Activated T-helper 9 cell treated with anti-CD3 and anti-CD28 coated beads, Interleukin-2, amount 50 U/mL, for 16 hours (primary cell): ENCODE data around the gene METAP1.
A peak's percentile ranks its signal among the peaks of the same experiment; 100 is the strongest.
"Not testable (repeated sequence)": the region's sequence is repeated elsewhere in the genome, so short reads cannot be mapped to it uniquely, and the experiment has no call there.

Experiments
- DNase-seq: peaks from one replicate; pipeline ENCODE4 v3.0.0-alpha.2; 2020; ENCODE audit warnings: low read depth

METAP1 gene

DNA sequence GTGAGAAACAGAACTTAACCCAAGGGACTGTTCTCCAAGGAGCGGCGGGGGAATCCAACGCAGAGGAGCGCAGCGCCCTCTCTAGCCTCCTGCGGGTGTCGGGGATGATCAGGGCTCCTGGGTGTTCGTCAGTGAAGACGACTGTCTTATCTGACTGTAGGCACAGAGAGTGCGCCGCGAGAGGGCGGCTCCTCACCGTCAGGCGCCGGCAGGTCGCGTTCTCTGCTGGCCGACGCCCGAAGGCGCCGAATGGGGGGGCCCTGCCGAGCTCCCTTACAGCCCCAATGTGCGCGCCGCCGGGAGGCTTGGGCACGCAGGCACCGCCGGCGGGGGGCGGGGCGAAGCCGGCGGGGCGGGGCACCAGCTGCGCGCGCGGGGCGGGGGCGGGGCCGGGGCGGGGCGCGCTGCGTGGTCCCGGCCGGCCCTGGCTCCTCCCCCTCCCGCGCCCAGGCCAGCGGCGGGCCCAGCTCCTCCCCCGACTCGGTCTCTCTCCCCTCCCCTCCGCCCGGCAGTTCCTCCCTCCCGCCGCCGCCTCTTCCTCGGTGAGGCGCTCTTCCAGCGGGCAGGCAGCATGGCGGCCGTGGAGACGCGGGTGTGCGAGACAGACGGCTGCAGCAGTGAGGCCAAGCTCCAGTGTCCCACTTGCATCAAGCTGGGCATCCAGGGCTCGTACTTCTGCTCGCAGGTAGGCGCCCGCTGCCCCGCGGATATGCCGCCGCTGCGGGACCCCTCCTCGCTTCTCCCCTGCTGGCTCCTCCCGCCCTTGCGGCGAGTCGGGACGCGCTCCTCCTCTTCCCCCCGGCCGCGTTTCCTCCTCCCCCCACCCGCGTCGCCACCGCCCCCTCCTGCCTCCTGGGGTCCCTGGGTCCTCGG, at the start of gene METAP1:
Gene METAP1, plus strand, starts transcription at position 539 of the 873 bp plus-strand sequence. Its CDS starts 33 bp downstream, at position 572.
- DNase-seq: peak; percentile 96

DNA sequence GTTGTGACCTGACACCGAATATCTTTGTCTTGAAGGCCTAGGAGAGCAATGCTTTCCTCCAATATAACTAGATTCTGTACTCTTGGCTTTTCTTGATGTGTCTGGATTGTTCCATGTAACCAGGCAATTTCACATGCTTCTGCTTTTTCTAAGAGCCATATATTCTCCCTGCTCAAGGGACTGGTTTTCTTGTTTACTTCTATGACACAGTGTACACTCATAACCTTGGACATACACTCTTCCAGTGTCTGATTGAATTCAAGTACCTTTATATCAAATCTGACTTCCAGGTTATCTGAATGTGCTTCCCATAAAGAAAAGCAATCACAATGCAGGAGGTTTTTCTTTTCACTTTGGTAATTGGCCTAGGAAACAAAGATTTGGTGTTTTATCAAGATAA, 49.2 kb upstream of the METAP1 start:
- no peak for DNase-seq

DNA sequence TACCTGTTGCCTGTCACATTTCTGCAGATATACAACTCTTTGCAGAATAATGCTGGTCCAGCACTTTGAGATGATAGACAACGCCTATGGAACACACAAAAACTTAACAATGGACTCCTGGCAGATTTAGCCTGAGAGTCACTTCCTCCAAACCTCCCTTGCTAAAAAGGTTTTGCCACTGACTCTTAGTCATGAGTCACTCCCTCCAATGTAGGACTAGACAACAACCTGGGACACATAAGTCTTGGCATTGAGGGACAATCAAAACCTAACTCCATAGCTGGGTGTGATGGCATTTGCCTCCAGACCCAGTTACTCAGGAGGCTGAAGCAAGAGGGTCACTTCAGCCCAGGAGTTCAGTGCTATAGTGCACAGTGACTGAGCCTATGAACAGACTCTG, 44.6 kb upstream of the METAP1 start:
- DNase-seq: no peak

DNA sequence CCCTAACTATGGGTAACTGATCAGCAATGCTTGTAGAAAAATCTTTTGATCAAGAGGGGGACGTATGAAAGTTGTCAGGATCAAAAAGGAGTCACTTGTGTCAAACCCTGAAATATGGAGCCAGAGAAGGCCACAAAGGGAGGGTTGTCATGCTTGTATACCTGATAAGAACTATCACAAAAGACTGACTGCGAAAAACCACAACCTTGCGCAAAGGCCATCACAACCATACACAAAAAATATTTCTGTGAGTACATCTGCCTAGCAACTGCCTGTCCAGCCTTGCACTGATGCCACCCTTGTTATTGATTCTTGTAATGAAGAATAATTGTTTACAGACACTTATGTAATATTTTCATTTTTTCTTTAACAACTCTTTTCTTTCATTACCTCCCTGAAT, 43.8 kb upstream of the METAP1 start:
- no peak for DNase-seq

DNA sequence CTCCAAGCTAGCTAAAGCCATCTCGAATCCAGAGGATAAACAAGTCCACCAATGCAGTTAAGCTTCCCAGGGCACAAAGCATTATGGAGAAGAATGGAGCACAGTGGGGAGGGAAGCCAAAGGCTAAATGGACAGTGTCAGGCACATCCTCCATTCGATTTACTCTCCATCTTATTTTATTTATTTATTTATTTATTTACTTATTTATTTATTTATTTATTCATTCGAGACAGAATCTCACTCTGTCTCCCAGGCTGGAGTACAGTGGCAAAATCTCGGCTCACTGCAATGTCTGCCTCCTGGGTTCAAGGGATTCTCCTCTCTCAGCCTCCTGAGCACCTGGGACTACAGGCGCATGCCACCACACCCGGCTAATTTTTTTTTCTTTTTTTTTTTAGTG, 40.3 kb upstream of the METAP1 start:
- no peak for DNase-seq

DNA sequence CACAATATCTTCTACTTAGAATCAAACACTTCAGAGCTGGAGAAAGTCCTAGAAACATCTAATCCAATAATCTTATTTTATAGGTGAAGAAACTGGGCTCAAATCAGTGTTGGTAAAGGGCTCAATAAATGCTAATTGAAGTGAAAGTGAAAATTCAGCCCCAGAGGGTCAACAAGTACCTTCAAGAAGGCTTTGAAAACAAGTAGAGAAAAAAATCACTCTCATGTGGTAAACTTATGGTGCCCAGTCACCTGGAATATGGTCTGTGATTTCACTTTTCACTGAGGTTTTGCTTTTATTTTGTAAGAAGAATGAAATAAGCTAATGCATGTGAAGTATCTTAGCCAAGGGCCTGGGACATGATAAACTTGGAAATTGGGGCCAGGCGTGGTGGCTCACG, 37.5 kb upstream of the METAP1 start:
- DNase-seq: no peak

DNA sequence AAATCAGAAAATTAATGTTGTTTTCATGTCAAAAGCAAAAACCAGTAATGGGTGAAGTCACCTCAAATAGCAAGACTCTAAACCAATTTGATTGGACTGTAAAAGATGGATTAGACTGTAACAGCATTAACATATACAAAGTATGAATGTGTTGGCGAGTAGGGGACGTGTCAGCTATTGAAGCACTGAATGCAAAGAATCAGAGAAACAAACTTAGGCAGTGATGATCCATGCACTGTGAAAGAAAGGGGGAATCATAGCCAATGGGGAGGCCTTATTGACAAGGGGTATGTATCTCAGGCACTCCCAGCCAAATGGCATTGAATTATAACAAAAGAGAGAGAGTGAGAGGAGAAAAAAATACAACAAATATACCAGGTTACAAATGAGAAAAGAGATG, 36.1 kb upstream of the METAP1 start:
- no peak for DNase-seq

DNA sequence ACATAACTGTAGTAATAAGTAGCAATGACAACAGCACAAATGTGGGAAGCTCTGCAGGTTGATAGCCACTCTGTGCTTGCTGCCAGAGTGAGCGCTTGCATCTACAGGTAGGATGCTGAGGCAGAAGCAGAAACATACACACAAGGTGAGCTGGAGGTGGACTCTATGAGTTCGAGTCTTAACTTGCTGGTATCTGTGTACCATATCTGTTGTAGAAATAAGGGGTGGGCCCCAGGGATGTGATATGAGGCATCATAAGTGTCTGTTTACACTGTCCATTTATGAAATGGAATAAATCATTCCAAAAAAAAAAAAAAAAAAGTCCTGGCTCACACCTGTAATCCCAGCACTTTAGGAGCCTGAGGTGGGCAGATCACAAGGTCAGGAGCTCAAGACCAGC, 33.8 kb upstream of the METAP1 start:
- DNase-seq: no peak

DNA sequence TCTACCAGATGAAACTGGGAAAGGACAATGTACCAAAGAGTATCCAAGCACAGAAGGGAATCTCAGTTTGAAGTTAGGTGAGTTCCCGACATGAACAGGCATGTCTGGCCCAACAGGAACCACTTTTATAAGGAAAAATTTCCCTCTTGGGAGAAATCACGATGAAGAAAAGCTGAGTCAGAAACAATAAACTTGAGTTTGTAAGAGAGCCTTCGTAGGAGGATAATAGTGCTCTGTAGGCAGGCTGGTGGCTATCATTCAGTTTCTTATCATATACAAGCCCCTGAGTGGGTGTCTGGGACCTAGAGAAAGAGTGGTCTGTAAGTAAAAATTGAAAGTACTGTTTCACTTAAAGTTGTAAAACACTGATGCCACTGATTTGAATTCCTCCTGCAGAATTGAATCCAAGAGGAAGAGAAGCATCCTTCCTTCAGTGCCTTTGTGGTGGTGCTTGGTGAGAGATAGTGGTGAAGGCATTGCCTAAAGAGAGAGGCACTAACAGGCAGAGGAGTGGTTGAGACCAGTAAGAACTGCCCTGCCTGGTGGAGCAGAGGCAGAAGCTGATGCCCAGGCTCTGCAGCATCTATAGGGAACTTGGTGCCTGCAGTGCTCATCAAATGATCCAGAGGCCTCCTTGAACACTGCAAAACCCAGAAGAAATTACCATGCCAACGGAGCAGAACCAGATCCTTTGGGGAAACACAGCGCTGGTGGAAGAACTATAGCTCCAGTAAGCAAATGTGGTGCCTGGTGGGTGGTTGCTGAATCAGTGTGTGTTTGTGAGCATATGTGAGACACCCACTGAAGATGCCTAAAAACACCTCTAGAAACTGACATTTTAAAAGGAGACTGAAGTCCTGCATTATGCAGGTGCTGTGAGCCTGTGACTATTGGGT, 31.7 kb upstream of the METAP1 start:
- DNase-seq: no peak

DNA sequence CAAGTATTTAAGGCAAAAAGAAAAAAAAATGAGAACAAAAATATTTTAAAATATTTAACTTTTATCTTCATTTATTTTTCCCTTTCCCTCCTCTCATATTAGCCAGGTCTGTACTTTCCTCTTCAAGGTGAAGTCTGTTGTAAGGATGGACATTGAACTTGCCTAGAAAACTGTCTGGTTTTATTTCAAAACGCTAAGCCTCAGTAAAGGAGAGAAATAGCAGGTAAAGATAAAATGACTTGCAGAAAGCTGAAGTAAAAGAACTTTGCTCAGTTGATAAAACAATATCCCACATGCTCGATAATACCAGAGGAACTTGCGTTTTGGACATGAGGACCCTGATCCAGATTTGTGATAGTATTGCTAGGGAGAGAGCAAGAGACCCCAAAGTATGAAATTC, 28.6 kb upstream of the METAP1 start:
- no peak for DNase-seq

DNA sequence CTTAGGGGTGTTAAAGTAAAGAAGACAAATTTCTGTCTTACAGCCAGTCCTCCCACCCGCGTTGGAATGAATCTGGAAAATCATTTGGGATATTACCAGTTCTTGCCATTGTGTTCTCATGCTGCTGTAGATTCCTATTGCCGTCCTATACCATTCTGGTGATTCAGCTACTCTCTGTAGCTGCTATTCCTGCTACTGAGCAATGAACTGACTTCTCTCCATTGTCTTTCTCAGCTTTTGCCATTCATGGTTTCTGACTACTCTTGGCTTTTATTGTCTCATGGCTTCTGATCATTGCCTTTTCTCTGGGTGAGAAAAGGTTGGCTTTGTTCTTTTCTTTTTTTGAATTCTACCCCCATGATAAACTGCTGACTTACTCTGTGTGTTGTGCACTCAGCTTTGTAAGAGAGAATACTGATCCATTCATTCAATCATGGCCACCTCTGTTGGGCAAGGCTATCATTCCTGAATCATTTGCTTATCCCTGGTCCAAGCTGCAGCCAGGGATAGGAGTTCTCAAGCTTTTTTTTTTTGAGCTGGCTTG, 27.7 kb upstream of the METAP1 start:
- DNase-seq: no peak

DNA sequence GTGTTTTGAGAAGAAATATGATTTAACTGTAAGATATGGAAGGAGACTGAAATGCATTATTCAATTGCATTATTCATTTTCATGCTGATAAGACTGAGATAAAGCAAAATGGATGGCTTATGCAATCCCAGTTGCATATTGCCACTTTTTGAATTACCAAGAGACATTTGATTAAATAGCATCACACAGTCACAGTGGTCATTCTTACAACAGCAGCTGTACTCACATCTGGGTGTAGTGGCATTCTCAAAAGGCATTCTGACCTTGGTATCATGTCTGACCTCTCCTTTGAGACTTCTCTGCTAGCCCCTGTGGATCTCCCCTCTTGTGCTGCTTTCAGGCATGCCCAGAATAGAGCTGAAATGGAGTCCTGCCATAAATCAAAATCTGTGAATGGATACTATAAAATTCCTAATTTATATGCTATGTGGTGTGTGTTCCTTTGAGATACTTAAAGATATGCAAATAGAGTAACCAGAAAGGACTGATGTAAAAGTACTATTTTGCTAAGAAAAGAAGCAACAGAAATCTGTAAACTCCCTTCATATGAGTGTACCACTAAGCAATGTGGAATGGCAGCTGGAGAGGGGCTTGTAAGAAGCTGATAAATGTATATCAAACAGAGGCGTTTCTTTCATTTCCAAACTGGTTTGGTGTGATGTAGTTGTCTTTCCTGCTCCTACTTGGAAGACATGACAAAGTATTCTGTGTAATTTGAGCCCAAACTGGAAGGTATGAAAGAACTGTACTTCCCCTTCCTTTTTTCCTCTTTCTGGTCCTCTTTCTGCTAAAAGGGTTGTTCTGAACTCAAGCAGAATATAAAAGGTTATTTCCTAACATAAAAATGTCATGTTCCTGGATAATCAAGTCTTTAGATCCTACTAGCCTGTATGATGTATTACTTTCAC, 25.4 kb upstream of the METAP1 start:
- DNase-seq: no peak

DNA sequence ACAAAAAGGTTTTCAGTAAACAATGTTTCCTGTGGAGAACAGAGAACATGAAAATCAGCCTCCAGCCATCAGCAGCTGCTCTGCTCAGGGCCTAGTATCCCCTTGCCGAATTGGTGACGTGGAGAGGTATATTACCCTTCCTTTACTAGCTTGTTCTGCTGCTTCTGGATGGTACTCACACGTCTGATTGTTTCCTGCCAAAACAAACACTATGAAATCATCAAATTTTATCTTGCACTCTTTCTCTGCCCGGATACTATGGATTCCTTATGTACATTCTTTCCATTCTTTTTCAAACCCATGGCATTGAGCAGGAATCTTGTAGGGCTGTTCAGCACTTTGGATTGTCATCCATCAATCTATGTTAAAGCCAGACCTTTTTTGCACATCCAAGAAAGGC, 18.8 kb upstream of the METAP1 start:
- no peak for DNase-seq

DNA sequence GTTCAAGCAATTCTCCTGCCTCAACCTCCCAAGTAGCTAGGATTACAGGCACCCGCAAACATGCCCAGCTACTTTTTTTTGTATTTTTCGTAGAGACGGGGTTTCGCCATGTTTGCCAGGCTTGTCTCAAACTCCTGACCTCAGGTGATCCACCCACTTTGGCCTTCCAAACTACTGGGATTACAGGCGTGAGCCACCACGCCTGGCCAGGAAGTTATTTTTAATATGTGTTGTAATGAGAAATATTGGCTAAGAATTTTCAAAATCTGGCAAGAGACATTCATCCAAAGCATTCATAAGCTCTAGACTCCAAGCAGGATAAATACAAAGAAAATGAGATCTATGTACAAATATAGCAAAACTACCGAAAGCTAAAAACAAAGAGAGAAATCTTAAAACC, 18.0 kb upstream of the METAP1 start:
- no peak for DNase-seq

DNA sequence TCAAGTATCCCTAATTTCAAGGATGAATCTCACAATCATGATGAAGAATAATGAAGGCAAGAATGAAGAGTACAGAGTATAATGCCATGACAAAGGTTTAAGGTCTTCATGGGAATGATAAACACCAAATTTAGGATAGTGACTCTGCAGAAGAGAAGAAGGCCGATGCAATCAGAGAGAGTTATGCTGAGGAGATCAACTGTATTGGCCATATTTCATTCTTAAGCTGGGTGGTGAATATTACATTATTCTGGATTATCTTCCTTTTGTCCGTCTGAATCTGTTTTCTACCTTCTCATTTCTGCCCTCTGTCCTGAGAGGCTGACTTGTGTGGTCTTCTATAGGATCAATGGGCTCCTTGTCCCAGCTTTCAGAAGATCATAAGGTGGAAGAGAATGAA, 7.8 kb upstream of the METAP1 start:
- DNase-seq: no peak

DNA sequence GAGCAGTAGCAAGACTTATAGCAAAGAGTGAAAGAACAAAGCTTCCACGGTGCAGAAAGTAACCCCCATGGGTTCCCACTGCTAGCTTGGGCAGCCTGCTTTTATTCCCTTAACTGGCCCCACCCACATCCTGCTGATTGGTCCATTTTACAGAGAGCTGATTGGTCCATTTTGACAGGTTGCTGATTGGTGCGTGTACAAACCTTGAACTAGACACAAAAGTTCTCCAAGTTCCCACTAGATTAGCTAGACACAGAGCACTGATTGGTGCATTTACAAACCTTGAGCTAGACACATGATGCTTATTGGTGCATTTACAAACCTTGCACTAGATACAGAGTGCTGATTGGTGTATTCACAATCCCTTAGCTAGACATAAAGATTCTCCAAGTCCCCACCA, 2.7 kb upstream of the METAP1 start:
- not testable (repeated sequence) for DNase-seq

DNA sequence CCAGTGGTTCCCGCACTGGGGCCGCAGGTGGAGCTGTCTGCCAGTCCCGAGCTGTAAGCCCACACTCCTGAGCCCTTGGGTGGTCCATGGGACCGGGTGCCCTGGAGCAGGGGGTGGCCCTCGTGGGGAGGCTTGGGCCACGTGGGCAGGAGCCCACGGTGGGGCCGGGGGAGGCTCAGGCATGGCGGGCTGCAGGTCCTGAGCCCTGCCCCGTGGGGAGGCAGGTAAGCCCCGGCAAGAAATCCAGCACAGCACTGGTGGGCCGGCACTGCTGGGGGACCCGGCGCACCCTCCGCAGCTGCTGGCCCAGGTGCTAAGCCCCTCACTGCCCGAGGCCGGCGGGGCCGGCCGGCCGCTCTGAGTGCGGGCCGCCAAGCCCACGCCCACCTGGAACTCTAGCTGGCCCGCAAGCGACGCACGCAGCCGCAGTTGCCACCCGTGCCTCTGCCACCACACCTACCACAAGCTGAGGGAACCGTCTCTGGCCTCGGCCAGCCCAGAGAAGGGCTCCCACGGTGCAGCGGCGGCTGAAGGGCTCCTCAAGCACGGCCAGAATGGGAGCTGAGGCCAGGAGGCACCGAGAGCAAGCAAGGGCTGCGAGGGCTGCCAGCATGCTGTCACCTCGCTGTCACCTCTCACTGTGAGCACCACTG, 2.0 kb upstream of the METAP1 start:
- DNase-seq: no peak

DNA sequence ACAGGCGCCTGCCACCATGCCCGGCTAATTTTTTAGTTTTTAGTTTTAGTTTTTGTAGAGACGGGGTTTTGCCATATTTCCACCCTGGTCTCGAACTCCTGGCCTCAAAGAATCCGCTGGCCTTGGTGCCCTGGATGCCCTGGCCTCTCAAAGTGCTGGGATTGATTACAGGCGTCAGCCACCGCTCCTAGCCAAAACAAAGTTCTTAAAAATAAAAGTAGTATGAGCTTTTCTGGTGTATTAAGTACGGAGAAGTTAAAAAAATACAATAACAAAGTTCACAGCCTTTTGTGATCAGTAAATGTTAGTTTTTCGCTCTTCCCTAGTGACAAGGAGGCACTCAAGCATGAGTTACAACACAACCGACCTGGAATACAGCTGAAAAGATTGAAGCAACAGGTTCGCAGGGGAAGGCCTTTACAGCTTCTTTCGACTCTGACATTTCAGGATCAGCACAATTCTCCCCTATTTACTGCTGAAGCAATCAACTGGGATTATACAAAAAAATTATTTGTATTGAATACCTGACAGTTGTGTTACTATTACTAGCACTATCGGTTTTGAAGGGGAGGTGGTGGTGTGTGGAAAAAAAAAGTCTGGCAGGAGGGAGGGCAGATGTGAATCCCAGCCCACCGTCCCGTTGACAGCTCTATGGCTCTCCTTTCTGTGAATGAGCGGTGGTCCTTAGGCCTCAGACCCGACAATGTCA, 893 bp upstream of the METAP1 start:
- DNase-seq: no peak

DNA sequence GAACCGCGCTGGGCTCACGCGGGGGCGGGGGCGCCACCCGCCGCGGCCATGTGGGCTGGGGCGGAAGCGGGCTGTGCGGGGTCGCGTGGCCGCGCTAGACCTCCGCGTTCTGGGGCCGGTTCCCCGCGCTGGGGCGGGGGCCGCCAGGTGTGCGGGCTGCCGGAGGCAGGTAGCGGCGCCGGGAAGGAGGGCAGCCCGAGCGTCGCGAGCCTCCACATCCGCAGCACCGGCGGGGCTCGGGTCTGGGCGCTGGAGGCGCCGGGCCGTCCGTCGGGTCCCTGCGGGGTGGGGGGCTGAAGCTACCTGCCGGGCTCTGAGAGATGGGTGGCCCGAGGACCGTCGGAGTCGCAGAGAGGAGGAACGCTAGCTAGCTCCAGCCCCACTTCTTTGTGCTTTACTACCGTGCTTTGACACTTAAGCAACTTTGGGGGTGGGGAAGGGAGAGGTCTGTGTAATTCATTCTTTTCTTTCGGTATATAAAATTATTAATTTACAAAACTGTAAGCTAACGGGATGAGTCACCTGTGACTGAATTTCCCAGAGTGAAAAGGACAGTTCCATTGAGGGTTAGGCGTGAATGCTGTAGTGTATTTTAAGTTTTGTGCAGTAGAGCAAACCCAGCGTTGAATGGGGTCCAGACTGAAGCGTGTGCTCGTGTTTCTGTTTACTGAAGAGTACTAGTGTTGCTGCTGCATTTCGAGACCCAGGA, 689 bp downstream of the METAP1 start:
- no peak for DNase-seq

DNA sequence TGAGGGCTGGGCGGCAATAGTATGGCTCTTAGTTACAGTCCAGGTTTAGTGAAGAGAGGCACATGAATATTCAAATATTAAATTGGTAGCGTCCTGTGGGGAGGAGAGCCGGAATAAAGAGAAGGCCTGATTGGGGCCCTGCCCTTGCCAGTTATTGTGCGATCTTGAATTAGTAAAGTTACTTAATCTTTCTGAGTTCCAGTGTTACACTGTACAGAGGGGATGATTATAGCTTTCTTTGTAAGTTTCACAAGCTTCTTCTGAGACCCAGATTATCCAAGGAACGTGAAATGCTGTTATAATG, 1.2 kb downstream of the METAP1 start:
- no peak for DNase-seq
